CD4-positive, CD25-positive, alpha-beta regulatory T cell (primary cell): ENCODE results near the gene TLE5. TPM values are rescaled to one million over a fixed set of nuclear protein-coding genes. Genes with fewer than 3 reads are reported as not detected.
"Not testable (repeated sequence)": the region's sequence is repeated elsewhere in the genome, so short reads cannot be mapped to it uniquely, and the experiment has no call there.

ENCODE experiments used
- ATAC-seq, 2 donors: fragments of 150-1000 bp; cut with Tn5 transposase; one replicate each; pipeline ENCODE4 v1.10.0; 2021; ENCODE audit warnings: low read depth in 2 of 2, moderate number of reproducible peaks in 2 of 2, moderate library complexity in 1 of 2
- DNase-seq, 3 donors: peaks; one replicate each; pipeline versions ENCODE4 v3.0.0 to v3.0.0-alpha.2; 2012 to 2022; ENCODE audit warnings: mixed read lengths in 1 of 3
- H3K27ac ChIP-seq: one replicate; pipeline ENCODE4 v1.7.0; 2013; ENCODE audit warnings: mild to moderate bottlenecking, low read length; ENCODE audit not compliant: insufficient read depth, poor library complexity, severe bottlenecking
- H3K27me3 ChIP-seq: one replicate; pipeline ENCODE4 v1.7.0; 2013; ENCODE audit warnings: low read length; ENCODE audit not compliant: control insufficient read depth, insufficient read depth
- H3K36me3 ChIP-seq: one replicate; pipeline ENCODE4 v1.7.0; 2013; ENCODE audit warnings: mild to moderate bottlenecking, low read length, moderate library complexity; ENCODE audit not compliant: control insufficient read depth, insufficient read depth
- H3K4me1 ChIP-seq: 2 replicates; pipeline ENCODE4 v1.7.0; 2013; ENCODE audit warnings: mild to moderate bottlenecking, low read length; ENCODE audit not compliant: insufficient read depth, control insufficient read depth, poor library complexity, severe bottlenecking
- H3K4me3 ChIP-seq: one replicate; pipeline ENCODE4 v1.7.0; 2013; ENCODE audit warnings: low read depth, mild to moderate bottlenecking, low read length, moderate library complexity
- H3K9me3 ChIP-seq, 2 experiments: 1 replicate in 1 of 2; 2 replicates in 1 of 2; pipeline ENCODE4 v1.7.0; 2013; ENCODE audit warnings: low read length in 2 of 2, mild to moderate bottlenecking in 1 of 2, moderate library complexity in 1 of 2; ENCODE audit not compliant: control insufficient read depth in 2 of 2
- H3K27ac Mint-ChIP-seq, 3 donors: one replicate each; pipeline ENCODE4 v1.8.0; 2020 to 2022; ENCODE audit warnings: mild to moderate bottlenecking in 3 of 3, mixed read lengths in 3 of 3, moderate library complexity in 2 of 3
- H3K27me3 Mint-ChIP-seq: one replicate; pipeline ENCODE4 v1.8.0; 2022; ENCODE audit warnings: mild to moderate bottlenecking, mixed read lengths
- H3K36me3 Mint-ChIP-seq: one replicate; pipeline ENCODE4 v1.8.0; 2020; ENCODE audit warnings: mixed read lengths
- H3K4me1 Mint-ChIP-seq, 4 donors: one replicate each; pipeline ENCODE4 v1.8.0; 2020 to 2022; ENCODE audit warnings: mixed read lengths in 4 of 4, mild to moderate bottlenecking in 1 of 4
- H3K4me3 Mint-ChIP-seq, 4 donors: one replicate each; pipeline ENCODE4 v1.8.0; 2020 to 2022; ENCODE audit warnings: mild to moderate bottlenecking in 4 of 4, mixed read lengths in 4 of 4, moderate library complexity in 3 of 4
- H3K9me3 Mint-ChIP-seq, 7 donors: one replicate each; pipeline ENCODE4 v1.8.0; 2020 to 2022; ENCODE audit warnings: mixed read lengths in 7 of 7, mild to moderate bottlenecking in 3 of 7, moderate library complexity in 2 of 7
- polyA plus RNA-seq, 4 donors: library from polyadenylated mRNA; unstranded; fragments of 300-500 nt; fragmentation: Illumina TruSeq; gene quantifications; one replicate each; pipeline ENCODE4 v1.2.3, GENCODE V29; 2021
- total RNA-seq: library from RNA; stranded (reverse); gene quantifications from one replicate; pipeline ENCODE4 v1.2.3, GENCODE V29; 2022

TLE5 gene
- total and polyA plus RNA-seq, 5 donors from 2014 or later: 608 to 1,009 (median 711) TPM

- H3K4me1 Mint-ChIP-seq, H3K36me3 Mint-ChIP-seq, H3K27me3 ChIP-seq, H3K27ac Mint-ChIP-seq, H3K36me3 ChIP-seq, H3K27ac ChIP-seq, ATAC-seq, H3K9me3 Mint-ChIP-seq, H3K4me3 ChIP-seq, H3K4me1 ChIP-seq, DNase-seq, H3K9me3 ChIP-seq: not testable (repeated sequence)
- H3K4me3 Mint-ChIP-seq: peak overlapping the region in 1 of 4 donors; percentile 23
- H3K27me3 Mint-ChIP-seq: peaks cover 19% of the 10 kb centered on the region
Observed at GRCh38 chr19:3089299-3089855, 27.1 kb upstream of the TLE5 start.

GRCh38 chr19:3087769-3088168 lies 25.5 kb upstream of the TLE5 start:
- Histone ChIP-seq H3K27ac (no peak overlapping the region), H3K27me3 (no peaks in the 10 kb centered on the region), H3K9me3 (no peaks in the 10 kb centered on the region), H3K36me3 (no peaks in the 10 kb centered on the region), H3K4me3 (no peak overlapping the region), H3K4me1 (no peaks in the 10 kb centered on the region)
- Mint-ChIP-seq H3K4me3 (no peak overlapping the region), H3K36me3 (no peaks in the 10 kb centered on the region), H3K27me3 (peaks cover 11% of the 10 kb centered on the region), H3K27ac (no peak overlapping the region), H3K4me1 (no peaks in the 10 kb centered on the region), H3K9me3 (no peaks in the 10 kb centered on the region)
- no peak for DNase-seq
- no peak for ATAC-seq

GRCh38 chr19:3084943-3085342 lies 22.6 kb upstream of the TLE5 start:
- no peaks in the 10 kb centered on the region for H3K27me3 Mint-ChIP-seq

GRCh38 chr19:3083964-3084363 lies 21.7 kb upstream of the TLE5 start:
- Mint-ChIP-seq H3K27me3 (no peaks in the 10 kb centered on the region), H3K36me3 (no peaks in the 10 kb centered on the region), H3K27ac (no peak overlapping the region), H3K9me3 (no peaks in the 10 kb centered on the region), H3K4me3 (no peak overlapping the region), H3K4me1 (no peaks in the 10 kb centered on the region)
- ATAC-seq (no peak), DNase-seq (no peak)
- Histone ChIP-seq H3K4me1 (no peaks in the 10 kb centered on the region), H3K27ac (no peak overlapping the region), H3K27me3 (no peaks in the 10 kb centered on the region), H3K9me3 (no peaks in the 10 kb centered on the region), H3K36me3 (no peaks in the 10 kb centered on the region), H3K4me3 (no peak overlapping the region)

More at GRCh38 chr19:3084943-3085342, 22.6 kb upstream of the TLE5 start:
- Histone ChIP-seq H3K27ac (no peak overlapping the region), H3K36me3 (no peaks in the 10 kb centered on the region), H3K4me1 (no peaks in the 10 kb centered on the region), H3K4me3 (no peak overlapping the region), H3K27me3 (no peaks in the 10 kb centered on the region), H3K9me3 (no peaks in the 10 kb centered on the region)
- ATAC-seq (no peak), DNase-seq (no peak)
- Mint-ChIP-seq H3K9me3 (no peaks in the 10 kb centered on the region), H3K4me3 (no peak overlapping the region), H3K36me3 (no peaks in the 10 kb centered on the region), H3K4me1 (no peaks in the 10 kb centered on the region), H3K27ac (no peak overlapping the region)

GRCh38 chr19:3082331-3082730 lies 20.0 kb upstream of the TLE5 start:
- Histone ChIP-seq H3K4me3 (no peak overlapping the region), H3K36me3 (no peaks in the 10 kb centered on the region), H3K4me1 (no peaks in the 10 kb centered on the region), H3K9me3 (no peaks in the 10 kb centered on the region), H3K27me3 (no peaks in the 10 kb centered on the region), H3K27ac (no peak overlapping the region)
- Mint-ChIP-seq H3K9me3 (no peaks in the 10 kb centered on the region), H3K27ac (no peak overlapping the region), H3K36me3 (no peaks in the 10 kb centered on the region), H3K4me1 (no peaks in the 10 kb centered on the region), H3K4me3 (no peak overlapping the region), H3K27me3 (no peaks in the 10 kb centered on the region)
- DNase-seq (no peak), ATAC-seq (no peak)

- H3K36me3 Mint-ChIP-seq: no peaks in the 10 kb centered on the region
- no peaks in the 10 kb centered on the region for H3K27me3 Mint-ChIP-seq
- peaks cover 0 to 3% (median 0%) of the 10 kb centered on the region in 7 donors for H3K9me3 Mint-ChIP-seq
- H3K4me3 Mint-ChIP-seq: no peak overlapping the region
- no peak overlapping the region for H3K27ac Mint-ChIP-seq
- no peak overlapping the region for H3K4me3 ChIP-seq
- ATAC-seq (no peak), DNase-seq (no peak)
- peaks cover 9% of the 10 kb centered on the region for H3K4me1 ChIP-seq
- H3K4me1 Mint-ChIP-seq: peaks cover 0 to 7% (median 0%) of the 10 kb centered on the region in 4 donors
- H3K36me3 ChIP-seq: no peaks in the 10 kb centered on the region
- no peaks in the 10 kb centered on the region for H3K27me3 ChIP-seq
- H3K27ac ChIP-seq: no peak overlapping the region
- H3K9me3 ChIP-seq: no peaks in the 10 kb centered on the region
Observed at GRCh38 chr19:3080286-3080685, 18.0 kb upstream of the TLE5 start.

- H3K4me1 ChIP-seq: peaks cover 9% of the 10 kb centered on the region
- no peak overlapping the region for H3K27ac Mint-ChIP-seq
- H3K36me3 ChIP-seq: no peaks in the 10 kb centered on the region
- H3K27me3 ChIP-seq: no peaks in the 10 kb centered on the region
- H3K36me3 Mint-ChIP-seq: no peaks in the 10 kb centered on the region
- peaks cover 0 to 4% (median 0%) of the 10 kb centered on the region in 7 donors for H3K9me3 Mint-ChIP-seq
- DNase-seq (no peak), ATAC-seq (no peak)
- no peak overlapping the region for H3K4me3 ChIP-seq
- no peak overlapping the region for H3K4me3 Mint-ChIP-seq
- H3K9me3 ChIP-seq: no peaks in the 10 kb centered on the region
- H3K27me3 Mint-ChIP-seq: no peaks in the 10 kb centered on the region
- H3K4me1 Mint-ChIP-seq: peaks cover 0 to 7% (median 0%) of the 10 kb centered on the region in 4 donors
- H3K27ac ChIP-seq: no peak overlapping the region
Observed at GRCh38 chr19:3079578-3079977, 17.3 kb upstream of the TLE5 start.

GRCh38 chr19:3075605-3076431 lies 13.5 kb upstream of the TLE5 start:
- Mint-ChIP-seq H3K4me3 (no peak overlapping the region), H3K27ac (peak overlapping the region in 2 of 3 donors; percentile 21 to 55)

More at GRCh38 chr19:3075605-3076431, 13.5 kb upstream of the TLE5 start:
- H3K9me3 ChIP-seq: no peaks in the 10 kb centered on the region
- H3K4me1 Mint-ChIP-seq: peaks cover 0 to 7% (median 0%) of the 10 kb centered on the region in 4 donors
- ATAC-seq: peak; percentile 82 to 92
- H3K36me3 ChIP-seq: no peaks in the 10 kb centered on the region
- no peaks in the 10 kb centered on the region for H3K36me3 Mint-ChIP-seq
- peaks cover 9% of the 10 kb centered on the region for H3K4me1 ChIP-seq
- H3K4me3 ChIP-seq: no peak overlapping the region
- no peaks in the 10 kb centered on the region for H3K27me3 ChIP-seq
- peaks cover 0 to 4% (median 0%) of the 10 kb centered on the region in 7 donors for H3K9me3 Mint-ChIP-seq
- H3K27me3 Mint-ChIP-seq: no peaks in the 10 kb centered on the region
- H3K27ac ChIP-seq: no peak overlapping the region
- peak; percentile 61 to 73 (median 63) for DNase-seq
